Lower leg skin (tissue), 4 donors: Measurements from ENCODE around the gene PRSS12. TPM values are rescaled to one million over a fixed set of nuclear protein-coding genes. Genes with fewer than 3 reads are reported as not detected.

Experiments used
- DNase-seq, 2 donors: peaks; one replicate each; pipeline ENCODE4 v3.0.0-alpha.2; 2019; ENCODE audit warnings: low spot score in 2 of 2
- H3K4me3 ChIP-seq: fragments of 200-600 bp; sonication (generic); 2 replicates; pipeline ENCODE4 v1.5.1; 2017; ENCODE audit warnings: mild to moderate bottlenecking, low read depth; ENCODE audit not compliant: poor library complexity, severe bottlenecking
- CTCF ChIP-seq, 3 donors: fragments of 450-650 bp; IDR thresholded peaks; one replicate each; pipeline ENCODE4 v1.5.1; 2016; ENCODE audit warnings: antibody characterized with exemption in 3 of 3, mild to moderate bottlenecking in 3 of 3, moderate library complexity in 2 of 3
- POLR2A ChIP-seq, 2 donors: fragments of 450-650 bp; IDR thresholded peaks; one replicate each; pipeline ENCODE4 v1.6.1; 2016 to 2017; ENCODE audit warnings: antibody characterized with exemption in 2 of 2, mild to moderate bottlenecking in 1 of 2, moderate library complexity in 1 of 2
- WGBS, 2 donors: methylation state at CpG; one replicate each; pipeline ENCODE4 v1.1.5; 2018; 5-methylcytosine and 5-hydroxymethylcytosine counted together
- intact Hi-C: fragments of 100-400 bp; cut with DNase I; formaldehyde crosslinking; loops from one replicate; pipeline ENCODE4 v1.15.0; 2023; ENCODE audit warnings: low total_unique reads
- total RNA-seq, 4 donors: library from RNA; depleted of rRNA; stranded (reverse); fragments of >200 nt; gene quantifications; one replicate each; pipeline ENCODE4 v1.1.0, GENCODE V29; 2016

PRSS12 gene
- total RNA-seq, 4 donors from 2014 or later, result 3.9 to 9.5 (median 4.6) TPM

GRCh38 chr4:118326585-118326984 lies 26.2 kb downstream of the PRSS12 start:
- DNase-seq, result no peak
- WGBS, 2 donors, result 64 to 91% methylated on average over 2 of the region's 2 CpGs
- H3K4me3 ChIP-seq, result no peak overlapping the region
- intact Hi-C loops, result no loop called here
- TF ChIP-seq POLR2A (IDR thresholded peaks at IDR 0.05) (no peak), CTCF (IDR thresholded peaks at IDR 0.05) (no peak)

GRCh38 chr4:118325431-118325830 lies 27.4 kb downstream of the PRSS12 start:
- no peak for DNase-seq
- intact Hi-C loops, result no loop called here
- H3K4me3 ChIP-seq, result no peak overlapping the region
- TF ChIP-seq POLR2A (IDR thresholded peaks at IDR 0.05) (no peak), CTCF (IDR thresholded peaks at IDR 0.05) (no peak)
- 42 to 52% methylated on average over 1 of the region's 1 CpG for WGBS, 2 donors

- TF ChIP-seq POLR2A (IDR thresholded peaks at IDR 0.05), result no peak
- TF ChIP-seq CTCF (IDR thresholded peaks at IDR 0.05), result no peak
- H3K4me3 ChIP-seq, result no peak overlapping the region
- no peak for DNase-seq
- intact Hi-C loops, result no loop called here
- 59 to 74% methylated on average over 5 of the region's 5 CpGs for WGBS, 2 donors
Observed at GRCh38 chr4:118322831-118323502, 29.8 kb downstream of the PRSS12 start.

DNA sequence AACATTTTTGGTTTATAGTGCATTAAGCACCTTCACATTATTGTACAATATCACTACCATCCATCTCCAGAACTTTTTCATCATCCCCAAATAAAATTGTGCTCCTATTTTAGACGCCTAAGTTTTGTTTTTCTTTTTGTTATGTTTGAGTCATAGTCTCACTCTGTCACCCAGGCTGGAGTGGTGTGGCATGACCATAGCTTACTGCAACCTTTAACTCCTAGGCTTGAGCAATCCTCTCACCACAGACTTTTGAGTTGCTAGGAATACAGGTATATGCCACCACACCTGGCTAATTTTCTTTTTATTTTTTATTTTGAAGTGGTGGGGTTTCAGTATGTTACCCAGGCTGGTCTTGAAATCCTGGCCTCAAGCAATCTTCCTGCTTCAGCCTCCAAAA lies 33.9 kb downstream of the PRSS12 start:
- 78 to 89% methylated on average over 1 of the region's 1 CpG for WGBS, 2 donors
- DNase-seq, result no peak
- TF ChIP-seq CTCF (IDR thresholded peaks at IDR 0.05), result no peak
- no peak for TF ChIP-seq POLR2A (IDR thresholded peaks at IDR 0.05)
- intact Hi-C loops, result no loop called here
- no peak overlapping the region for H3K4me3 ChIP-seq

DNA sequence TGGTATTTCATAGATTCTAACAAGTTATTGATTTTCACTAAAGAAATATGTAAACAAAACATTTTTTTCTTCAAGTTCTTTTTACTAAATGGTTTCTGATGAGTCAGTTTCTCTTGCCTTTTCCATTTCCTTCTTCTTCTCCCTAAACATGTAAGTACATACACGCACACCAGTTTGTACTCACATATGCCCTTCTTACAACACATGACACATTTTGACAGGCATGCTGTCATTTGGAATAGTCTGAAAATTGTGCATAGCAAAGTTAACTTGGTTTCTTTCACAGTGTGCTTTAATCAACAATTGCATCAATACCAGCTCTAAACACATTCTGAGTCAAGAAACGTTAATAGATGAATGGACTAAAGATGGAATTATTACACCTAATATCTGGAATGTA lies 35.1 kb downstream of the PRSS12 start:
- no peak overlapping the region for H3K4me3 ChIP-seq
- no peak for DNase-seq
- intact Hi-C loops, result no loop called here
- 85 to 88% methylated on average over 2 of the region's 2 CpGs for WGBS, 2 donors
- TF ChIP-seq POLR2A (IDR thresholded peaks at IDR 0.05) (no peak), CTCF (IDR thresholded peaks at IDR 0.05) (no peak)

GRCh38 chr4:118314221-118314620 lies 38.6 kb downstream of the PRSS12 start:
- DNase-seq, result no peak
- no peak overlapping the region for H3K4me3 ChIP-seq
- WGBS, 2 donors, result 82 to 84% methylated on average over 2 of the region's 2 CpGs
- intact Hi-C loops, result no loop called here
- no peak for TF ChIP-seq POLR2A (IDR thresholded peaks at IDR 0.05)
- no peak for TF ChIP-seq CTCF (IDR thresholded peaks at IDR 0.05)
